Erythroblast (primary cell): ENCODE data around the gene HOXA13.

Experiments
- GATA1 ChIP-seq: IDR thresholded peaks from 2 replicates; pipeline ENCODE4 v1.6.1; 2011; ENCODE audit warnings: low read depth, mild to moderate bottlenecking, control low read depth, low read length, moderate library complexity
- POLR2A ChIP-seq: IDR thresholded peaks from 2 replicates; pipeline ENCODE4 v1.6.1; 2011; ENCODE audit warnings: mild to moderate bottlenecking, low read length

GRCh38 chr7:27191833-27192545 lies 7.9 kb downstream of the HOXA13 start:
- TF ChIP-seq POLR2A (no peak), GATA1 (no peak)
